GM21381 (cell line): ENCODE measurements around the gene NLN.
"Not testable (repeated sequence)": the region's sequence is repeated elsewhere in the genome, so short reads cannot be mapped to it uniquely, and the experiment has no call there.

Experiments
- ATAC-seq: cut with Tn5 transposase; IDR thresholded peaks from one replicate; pipeline ENCODE4 v1.9.1; 2021; ENCODE audit warnings: mild to moderate bottlenecking, moderate library complexity; ENCODE audit not compliant: unreplicated experiment

NLN gene

DNA sequence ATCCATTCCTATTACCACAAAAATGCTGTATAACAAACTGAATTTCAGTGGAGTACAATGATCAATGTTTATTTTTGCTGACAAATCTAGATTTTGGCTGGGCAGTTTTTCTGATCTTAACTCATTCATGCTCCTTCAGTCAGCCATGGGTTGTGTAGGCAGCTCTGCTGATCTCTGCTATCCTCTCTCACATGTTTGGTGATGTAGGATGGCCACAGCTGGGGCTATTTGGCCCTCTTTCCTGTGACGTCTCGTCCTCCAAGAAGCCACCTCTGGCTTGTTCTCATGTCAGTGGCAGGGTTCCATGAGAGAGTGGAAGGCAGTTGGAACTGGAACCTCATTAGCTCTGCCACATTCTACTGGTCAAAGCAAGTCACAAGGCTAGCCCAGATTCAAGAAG lies 8.9 kb downstream of the NLN start:
- ATAC-seq, result no peak

- ATAC-seq, result not testable (repeated sequence)
These were observed 10.0 kb downstream of the NLN start for GRCh38 chr5:65732046-65732445.

- not testable (repeated sequence) for ATAC-seq
These were observed 12.3 kb downstream of the NLN start for GRCh38 chr5:65734196-65734775.

DNA sequence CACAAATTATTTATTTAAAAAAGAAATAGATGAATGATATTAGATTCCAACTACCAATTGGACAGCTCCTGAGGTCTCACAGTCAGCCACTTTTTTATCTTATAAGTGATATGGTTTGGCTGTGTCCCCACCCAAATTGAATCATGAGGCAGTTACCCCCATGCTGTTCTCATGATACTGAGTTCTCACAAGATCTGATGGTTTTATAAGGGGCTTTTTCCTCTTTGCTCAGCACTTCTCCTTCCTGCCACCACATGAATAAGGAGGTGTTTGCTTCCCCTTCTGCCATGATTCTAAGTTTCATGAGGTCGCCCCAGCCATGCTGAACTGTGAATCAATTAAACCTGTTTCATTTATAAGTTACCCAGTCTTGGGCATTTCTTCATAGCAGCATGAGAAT lies 12.9 kb downstream of the NLN start:
- no peak for ATAC-seq

GRCh38 chr5:65736011-65736410 lies 14.0 kb downstream of the NLN start:
- ATAC-seq, result no peak

- ATAC-seq, result no peak
These were observed 15.8 kb downstream of the NLN start for GRCh38 chr5:65737842-65738241.

DNA sequence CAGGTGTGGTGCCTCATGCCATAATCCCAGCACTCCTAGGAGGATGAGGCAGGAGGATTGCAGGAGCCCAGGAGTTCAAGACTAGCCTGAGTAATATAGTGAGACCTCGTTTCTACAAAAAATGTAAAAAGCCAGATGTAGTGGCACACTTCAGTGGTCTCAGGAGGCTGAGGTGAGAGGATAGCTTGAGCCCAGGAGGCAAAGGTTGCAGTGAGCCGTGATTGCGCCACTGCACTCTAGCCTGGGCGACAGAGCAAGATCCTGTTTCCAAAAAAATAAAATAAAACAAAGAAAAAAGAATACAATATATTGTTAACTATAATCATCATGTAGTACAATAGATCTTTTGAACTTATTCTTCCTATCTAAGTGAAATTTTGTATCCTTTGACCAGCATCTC lies 16.3 kb downstream of the NLN start:
- ATAC-seq, result no peak

GRCh38 chr5:65739162-65739561 lies 17.2 kb downstream of the NLN start:
- ATAC-seq, result no peak

GRCh38 chr5:65742565-65743231 lies 20.7 kb downstream of the NLN start:
- ATAC-seq, result peak; percentile 64

GRCh38 chr5:65749221-65749844 lies 27.3 kb downstream of the NLN start:
- ATAC-seq, result no peak

DNA sequence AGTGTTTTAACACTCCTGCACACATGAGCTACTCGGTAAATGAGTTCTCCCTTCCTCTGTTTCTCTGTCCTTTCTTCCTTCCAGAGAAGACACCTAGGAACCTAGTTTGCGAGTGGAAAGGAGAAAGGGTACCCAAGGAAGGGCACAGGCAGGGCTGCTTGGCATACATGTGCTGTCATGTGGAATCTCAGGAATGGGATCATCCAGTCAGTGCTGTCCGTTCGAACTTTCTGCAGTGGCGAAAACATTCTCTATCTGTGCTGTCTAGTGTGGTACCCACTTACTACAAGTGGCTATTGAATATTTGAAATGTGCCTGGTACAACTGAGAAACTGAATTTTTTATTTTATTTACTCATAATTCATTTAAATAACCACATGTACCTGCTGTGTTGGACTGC lies 28.0 kb downstream of the NLN start:
- ATAC-seq, result no peak

DNA sequence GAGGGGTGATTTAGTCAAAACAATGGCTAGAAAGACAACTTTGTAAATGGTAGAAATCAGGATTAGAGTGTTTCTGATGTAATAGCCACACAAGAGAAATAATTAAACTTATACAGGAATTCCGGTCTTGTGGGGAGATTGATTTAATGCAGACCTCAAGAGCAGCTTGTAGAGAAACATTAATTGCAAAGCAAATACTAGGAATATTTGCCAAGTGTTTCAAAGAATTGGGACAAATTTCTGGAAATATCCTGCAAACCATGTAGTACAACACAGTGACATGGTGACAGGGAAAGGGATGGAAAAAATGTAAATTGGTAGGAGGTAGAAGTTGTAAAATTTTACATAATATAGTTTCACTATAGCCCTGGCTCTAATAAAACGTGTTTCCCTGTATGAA lies 28.9 kb downstream of the NLN start:
- ATAC-seq, result no peak

- ATAC-seq, result no peak
These were observed 31.2 kb downstream of the NLN start for GRCh38 chr5:65753189-65753588.

DNA sequence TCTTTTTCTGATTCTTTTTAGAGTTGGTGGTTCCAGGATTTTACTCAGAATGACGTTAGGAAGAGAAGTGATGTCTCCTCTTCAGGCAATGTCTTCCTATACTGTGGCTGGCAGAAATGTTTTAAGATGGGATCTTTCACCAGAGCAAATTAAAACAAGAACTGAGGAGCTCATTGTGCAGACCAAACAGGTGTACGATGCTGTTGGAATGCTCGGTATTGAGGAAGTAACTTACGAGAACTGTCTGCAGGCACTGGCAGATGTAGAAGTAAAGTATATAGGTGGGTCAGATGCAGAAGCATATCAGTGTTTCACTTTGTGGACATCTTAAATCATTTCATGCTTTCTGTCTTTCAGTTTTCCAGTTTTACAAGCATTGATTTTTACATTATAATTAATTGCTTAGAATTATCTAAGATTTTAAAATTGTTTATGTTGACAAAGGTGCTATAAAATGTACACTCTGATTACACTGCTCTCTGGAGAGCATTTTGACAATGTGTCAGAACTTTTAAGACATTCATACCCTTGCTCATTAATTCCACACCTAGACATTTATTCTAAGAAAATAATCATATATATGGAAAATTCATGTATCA lies 36.6 kb downstream of the NLN start:
- ATAC-seq, result no peak

DNA sequence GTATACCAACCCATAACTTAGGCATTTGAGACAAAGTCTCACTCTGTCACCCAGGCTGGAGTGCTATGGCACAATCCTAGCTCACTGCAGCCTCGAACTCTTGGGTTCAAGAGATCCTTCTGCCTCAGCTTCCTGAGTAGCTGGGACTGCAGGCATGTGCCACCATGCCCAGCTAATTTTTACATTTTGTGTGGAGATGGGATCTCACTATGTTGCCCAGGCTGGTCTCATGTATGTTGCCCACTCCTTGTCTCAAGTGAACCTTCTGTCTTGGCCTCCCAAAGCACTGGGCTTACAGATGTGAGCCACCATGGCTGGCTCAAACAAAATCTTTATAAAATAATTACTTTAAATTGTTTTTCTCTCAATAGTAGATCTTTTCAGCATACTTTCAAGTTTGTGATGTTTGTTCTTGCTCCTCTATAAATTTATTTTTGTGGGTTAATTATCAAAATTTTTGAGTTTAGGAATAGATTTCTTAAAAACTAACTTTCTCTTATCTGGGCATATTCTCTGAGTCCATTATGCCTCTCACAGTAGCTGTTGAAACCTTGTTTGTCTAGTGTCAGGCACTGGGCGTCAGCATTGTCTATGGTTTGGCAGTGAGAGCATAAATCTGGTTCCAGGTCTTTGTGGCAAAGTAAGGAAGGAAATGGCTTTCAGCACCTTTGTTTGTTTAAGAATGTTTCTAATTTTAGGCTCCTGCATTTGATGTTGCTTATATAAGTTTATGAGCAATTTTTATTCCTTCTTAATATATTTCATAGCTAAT lies 38.7 kb downstream of the NLN start:
- peak; percentile 57 for ATAC-seq

DNA sequence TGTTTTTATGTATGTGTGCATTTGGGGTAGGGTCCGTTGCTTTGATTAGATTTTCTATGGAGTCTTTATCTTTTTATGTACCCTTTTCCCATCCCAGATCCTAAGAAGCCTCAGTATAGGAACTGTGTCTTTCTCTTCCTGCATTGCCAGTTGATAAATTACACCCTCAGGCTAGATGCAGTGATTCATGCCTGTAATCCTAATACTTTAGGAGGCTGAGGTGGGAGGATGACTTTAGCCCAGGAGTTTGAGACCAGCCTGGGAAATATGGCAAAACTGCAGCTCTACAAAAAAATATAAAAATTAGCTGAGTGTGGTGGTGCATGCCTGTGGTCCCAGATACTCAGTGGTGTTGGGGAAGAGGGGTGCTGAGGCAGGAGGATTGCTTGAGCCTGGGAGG lies 40.2 kb downstream of the NLN start:
- ATAC-seq, result no peak

GRCh38 chr5:65765582-65765981 lies 43.6 kb downstream of the NLN start:
- no peak for ATAC-seq

DNA sequence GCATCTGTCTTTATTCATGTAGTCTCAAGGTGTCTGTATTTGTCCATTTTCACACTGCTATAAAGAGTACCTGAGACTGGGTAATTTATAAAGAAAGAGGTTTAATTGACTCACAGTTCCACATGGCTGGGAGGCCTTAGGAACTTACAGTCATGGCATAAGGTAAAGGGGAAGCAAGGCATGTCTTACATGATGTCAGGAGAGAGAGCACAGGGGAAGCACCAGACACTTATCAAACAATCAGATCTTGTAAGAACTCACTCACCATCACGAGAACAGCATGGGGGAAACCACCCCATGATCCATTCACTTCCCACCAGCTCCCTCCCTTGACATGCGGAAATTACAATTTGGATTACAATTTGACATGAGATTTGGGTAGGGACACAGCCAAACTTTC lies 44.2 kb downstream of the NLN start:
- no peak for ATAC-seq

DNA sequence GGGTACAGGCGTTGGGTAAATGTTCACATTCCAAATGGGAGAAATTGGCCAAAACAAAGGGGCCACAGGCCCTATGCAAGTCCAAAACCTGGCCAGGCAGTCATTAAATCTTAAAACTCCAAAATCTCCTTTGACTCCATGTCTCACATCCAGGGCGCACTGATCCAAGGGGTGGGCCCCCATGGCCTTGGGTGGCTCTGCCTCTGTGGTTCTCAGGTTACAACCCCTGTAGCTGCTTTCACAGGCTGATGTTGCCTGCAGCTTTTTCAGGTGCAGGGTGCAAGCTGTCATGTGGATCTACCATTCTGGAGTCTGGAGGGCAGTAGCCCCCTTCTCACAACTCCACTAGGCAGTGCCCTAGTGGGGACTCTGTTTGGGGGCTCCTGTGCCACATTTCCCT lies 44.8 kb downstream of the NLN start:
- ATAC-seq, result no peak

- no peak for ATAC-seq
These were observed 45.6 kb downstream of the NLN start for GRCh38 chr5:65767565-65767964.

DNA sequence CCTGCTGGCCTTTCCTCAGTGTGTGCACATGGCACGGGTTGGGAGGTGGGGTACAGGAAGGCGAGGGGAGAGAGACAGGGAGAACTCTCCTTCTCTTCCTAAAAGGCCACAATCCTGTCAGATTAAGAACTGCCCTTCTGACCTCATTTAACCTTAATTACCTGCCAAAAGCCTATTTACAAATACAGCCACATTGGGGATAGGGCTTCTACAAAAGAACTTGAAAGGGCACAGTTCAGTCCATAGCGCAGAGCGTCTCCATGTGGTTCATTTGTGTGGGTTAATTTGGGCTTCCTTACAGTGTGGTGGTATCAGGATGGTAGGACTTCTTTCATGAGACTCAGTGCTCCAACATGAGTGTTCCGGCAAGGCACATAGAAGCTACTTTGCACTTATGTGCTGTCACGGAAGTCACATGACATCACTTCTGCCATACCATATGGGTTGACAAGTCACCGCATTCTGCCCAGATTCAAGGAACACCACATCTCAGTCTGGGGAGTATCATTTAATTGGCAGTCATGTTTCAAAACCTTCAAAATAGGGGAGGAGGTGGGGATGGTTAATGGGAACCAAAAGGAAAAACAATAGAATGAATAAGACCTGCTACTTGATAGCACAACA lies 46.8 kb downstream of the NLN start:
- ATAC-seq, result no peak
